Measurements from ENCODE around the gene INO80D.

DNA sequence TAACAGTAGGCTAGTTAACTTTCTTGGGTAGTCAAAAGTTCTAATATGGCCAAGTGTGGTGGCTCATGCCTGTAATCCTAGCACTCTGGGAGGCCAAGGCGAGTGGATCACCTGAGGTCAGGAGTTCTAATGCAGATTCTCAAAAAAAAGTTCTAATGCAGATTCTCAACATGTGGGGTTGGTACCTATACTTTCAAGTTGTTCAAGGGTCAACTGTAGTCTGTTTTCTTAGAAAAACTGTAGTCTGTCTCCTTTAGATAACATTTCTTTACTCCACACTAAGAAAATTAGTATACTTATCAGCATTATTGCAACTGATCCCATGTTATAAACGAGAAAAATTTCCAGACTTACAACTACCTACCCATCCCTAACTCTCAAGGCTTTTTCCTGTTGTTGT, 16.6 kb downstream of the INO80D start:
- TF ChIP-seq, protein P1, sequence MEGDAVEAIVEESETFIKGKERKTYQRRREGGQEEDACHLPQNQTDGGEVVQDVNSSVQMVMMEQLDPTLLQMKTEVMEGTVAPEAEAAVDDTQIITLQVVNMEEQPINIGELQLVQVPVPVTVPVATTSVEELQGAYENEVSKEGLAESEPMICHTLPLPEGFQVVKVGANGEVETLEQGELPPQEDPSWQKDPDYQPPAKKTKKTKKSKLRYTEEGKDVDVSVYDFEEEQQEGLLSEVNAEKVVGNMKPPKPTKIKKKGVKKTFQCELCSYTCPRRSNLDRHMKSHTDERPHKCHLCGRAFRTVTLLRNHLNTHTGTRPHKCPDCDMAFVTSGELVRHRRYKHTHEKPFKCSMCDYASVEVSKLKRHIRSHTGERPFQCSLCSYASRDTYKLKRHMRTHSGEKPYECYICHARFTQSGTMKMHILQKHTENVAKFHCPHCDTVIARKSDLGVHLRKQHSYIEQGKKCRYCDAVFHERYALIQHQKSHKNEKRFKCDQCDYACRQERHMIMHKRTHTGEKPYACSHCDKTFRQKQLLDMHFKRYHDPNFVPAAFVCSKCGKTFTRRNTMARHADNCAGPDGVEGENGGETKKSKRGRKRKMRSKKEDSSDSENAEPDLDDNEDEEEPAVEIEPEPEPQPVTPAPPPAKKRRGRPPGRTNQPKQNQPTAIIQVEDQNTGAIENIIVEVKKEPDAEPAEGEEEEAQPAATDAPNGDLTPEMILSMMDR (IDR thresholded peaks at IDR 0.05), result no peak
- no peak for TF ChIP-seq POLR2A (IDR thresholded peaks at IDR 0.05)

Measured in breast epithelium (tissue), 3 donors.